Measurements from ENCODE around the gene C9orf43. TPM values are rescaled to one million over a fixed set of nuclear protein-coding genes. Genes with fewer than 3 reads are reported as not detected.

The C9orf43 gene
- total and polyA plus RNA-seq, 2 donors (not counting 3 experiments of a cell fraction or from before 2014, with no cell fraction given) = 0.25 to 0.66 TPM

GRCh38 chr9:113386571-113387393, 23.8 kb upstream of the C9orf43 start:
- no peaks in the 10 kb centered on the region for H3K4me1 ChIP-seq (ENCODE audit: control insufficient read depth, extremely low read depth, insufficient read depth, low read length)
- peaks cover 2 to 11% of the 10 kb centered on the region in 2 experiments for H3K36me3 ChIP-seq (ENCODE audit: control insufficient read depth in 2 of 2, extremely low read depth in 1 of 2, insufficient read depth in 2 of 2, low read length in 2 of 2)
- H3K9me1 ChIP-seq (replicated peaks; ENCODE audit: control insufficient read depth, extremely low read depth, insufficient read depth, low read length) = no peaks in the 10 kb centered on the region
- ChIA-PET CTCF (no interaction called here), POLR2A (no interaction called here)
- H3K79me2 ChIP-seq (ENCODE audit: control insufficient read depth, insufficient read depth, low read length) = no peaks in the 10 kb centered on the region
- no peaks in the 10 kb centered on the region for H4K20me1 ChIP-seq (replicated peaks; ENCODE audit: control insufficient read depth, extremely low read depth, insufficient read depth, low read length)
- no peak overlapping the region for H3K4me3 ChIP-seq (replicated peaks in 1 of 3; ENCODE audit: insufficient read depth in 1 of 3, low read depth in 1 of 3, low read length in 3 of 3)
- TF ChIP-seq FOS (IDR thresholded peaks at IDR 0.05; ENCODE audit: borderline replicate concordance, insufficient read depth, low read length) (no peak), POLR2A (IDR thresholded peaks at IDR 0.05; ENCODE audit: low read depth, low read length) (no peak), MYC (IDR thresholded peaks at IDR 0.05; ENCODE audit: low read depth, low read length) (no peak), CTCF (IDR thresholded peaks at IDR 0.05; ENCODE audit: extremely low read depth in 1 of 2, insufficient read depth in 1 of 2, low read depth in 1 of 2, low read length in 2 of 2) (no peak), GATA2 (IDR thresholded peaks at IDR 0.05; ENCODE audit: insufficient read depth, insufficient read length, low read depth, low read length) (no peak), POLR2AphosphoS5 (IDR thresholded peaks at IDR 0.05; ENCODE audit: insufficient read depth, low read depth, low read length) (no peak), MAX (IDR thresholded peaks at IDR 0.05; ENCODE audit: insufficient read depth, insufficient read length) (no peak), EZH2 (IDR thresholded peaks at IDR 0.05; ENCODE audit: borderline replicate concordance, low read depth, low read length, severe bottlenecking) (no peak), JUN (IDR thresholded peaks at IDR 0.05; ENCODE audit: borderline replicate concordance, insufficient read depth, insufficient read length, low read depth) (no peak)
- H3K27me3 ChIP-seq (ENCODE audit: control insufficient read depth in 2 of 2, insufficient read depth in 2 of 2, low read length in 2 of 2) = no peaks in the 10 kb centered on the region
- dilution Hi-C loops (cut with MboI; ENCODE audit: extremely low pct_ligation_motif_present, low sequenced_read_pairs) = no loop called here
- H3K9me3 ChIP-seq (replicated peaks; ENCODE audit: control insufficient read depth, insufficient read depth, low read length) = no peaks in the 10 kb centered on the region
- no peak for FAIRE-seq
- intact Hi-C loops (cut with micrococcal nuclease) = no loop called here
- no peak overlapping the region for H3K4me2 ChIP-seq (ENCODE audit: insufficient read depth, low read length)
- H3K9ac ChIP-seq (replicated peaks; ENCODE audit: extremely low read depth, insufficient read depth, low read length) = no peak overlapping the region
- no peak overlapping the region for H2AFZ ChIP-seq (ENCODE audit: low read depth, low read length)
- H3K27ac ChIP-seq (ENCODE audit: insufficient read depth, low read depth, low read length) = no peak overlapping the region
- BruUV-seq (replicated peaks) = TSS peak; percentile 58
- DNase-seq (ENCODE audit: low read depth, low spot score) = no peak
